NCI-H1436 treated with DMSO at 0.1 percent for 48 hours (cell line): ENCODE data around the gene ELAVL1.
"Not testable (repeated sequence)": the region's sequence is repeated elsewhere in the genome, so short reads cannot be mapped to it uniquely, and the experiment has no call there.

Experiments
- DNase-seq: peaks from one replicate; lab custom pipeline; 2025; lab: John Stamatoyannopoulos, UW

ELAVL1 gene

DNA sequence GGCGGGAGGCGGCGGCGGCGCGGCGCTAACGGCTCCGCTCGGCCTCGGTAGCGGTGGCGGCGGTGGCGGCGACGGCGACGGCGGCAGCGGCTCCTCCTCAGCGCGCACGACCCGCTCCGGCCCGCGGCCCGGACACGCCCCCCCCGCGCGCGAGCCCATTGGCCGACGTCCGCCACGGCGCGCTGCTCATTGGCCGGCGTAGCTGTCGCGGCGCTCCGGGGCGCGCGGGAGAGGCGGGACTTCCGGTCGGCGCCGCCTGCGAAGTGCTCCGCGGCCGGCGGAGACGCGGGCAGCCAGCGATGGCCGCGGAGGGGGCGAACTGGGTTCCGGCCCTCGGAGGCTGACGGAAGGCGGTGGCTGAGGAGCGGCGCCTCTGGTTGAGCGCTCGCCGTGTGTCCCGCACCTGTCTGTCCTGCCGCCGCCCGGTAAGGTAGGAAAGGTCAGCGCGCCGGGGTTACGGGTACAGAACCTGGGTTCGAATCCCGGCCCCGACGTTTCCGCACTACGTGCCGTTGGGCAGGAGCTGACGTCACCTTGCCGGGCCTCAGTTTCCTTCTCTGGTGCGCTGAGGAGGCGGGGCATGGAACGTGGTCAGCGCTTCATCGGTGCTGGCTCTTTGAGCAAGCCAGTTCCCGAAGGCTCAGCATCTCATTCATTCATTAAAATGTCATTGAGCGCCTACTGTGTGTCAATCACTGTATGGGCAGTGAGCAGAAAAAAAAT is at the start of gene ELAVL1:
TSS of gene ELAVL1 (minus strand) at position 108 of the 723 bp plus-strand sequence. CDS start 13,826 bp downstream, outside the sequence.
- DNase-seq: peak; percentile 1

DNA sequence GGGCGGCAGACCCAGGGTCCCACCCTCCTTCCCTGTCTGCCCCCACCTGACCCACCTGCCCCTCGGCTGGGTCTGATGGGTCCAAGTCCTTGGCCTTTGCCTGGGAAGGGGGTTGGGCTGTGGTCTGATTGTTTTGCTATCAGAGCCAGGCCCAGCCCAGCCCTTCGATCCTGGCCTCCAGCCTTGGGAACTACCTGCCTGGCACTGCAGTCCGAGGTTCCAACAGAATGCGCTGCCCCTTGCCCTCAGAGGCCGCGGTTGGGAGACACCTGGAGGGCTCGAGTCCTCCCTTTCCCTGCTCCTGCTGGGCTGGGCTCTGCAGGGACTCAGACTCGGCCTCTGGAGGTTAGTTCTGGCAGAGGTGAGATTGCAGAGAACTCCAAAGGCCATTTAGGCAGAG is 48.7 kb upstream of the ELAVL1 start:
- DNase-seq: no peak

DNA sequence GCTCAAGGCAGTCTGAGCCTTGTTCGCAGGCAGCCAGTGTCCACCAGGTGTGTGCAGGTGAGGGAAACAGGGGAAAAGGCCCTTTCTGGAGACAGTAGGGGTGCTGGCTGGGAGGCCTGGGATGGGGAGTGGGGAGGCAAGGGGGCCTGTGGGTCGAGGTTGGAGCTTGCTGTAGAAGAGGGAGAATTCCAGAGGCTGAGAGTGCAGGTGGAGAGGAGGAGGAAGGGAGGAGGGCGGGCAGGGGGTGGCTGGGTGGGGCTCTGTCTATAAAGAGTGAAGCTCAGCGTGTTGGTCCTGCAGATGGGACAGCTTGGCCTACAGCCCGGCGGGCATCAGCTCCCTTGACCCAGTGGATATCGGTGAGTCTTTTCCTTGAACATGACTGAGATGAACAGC is 47.0 kb upstream of the ELAVL1 start, which contains the start of gene CCL25:
TSS of gene CCL25 (plus strand) at position 297 of the 396 bp plus-strand sequence. CDS start 290 bp downstream, outside the sequence.
- DNase-seq: no peak

DNA sequence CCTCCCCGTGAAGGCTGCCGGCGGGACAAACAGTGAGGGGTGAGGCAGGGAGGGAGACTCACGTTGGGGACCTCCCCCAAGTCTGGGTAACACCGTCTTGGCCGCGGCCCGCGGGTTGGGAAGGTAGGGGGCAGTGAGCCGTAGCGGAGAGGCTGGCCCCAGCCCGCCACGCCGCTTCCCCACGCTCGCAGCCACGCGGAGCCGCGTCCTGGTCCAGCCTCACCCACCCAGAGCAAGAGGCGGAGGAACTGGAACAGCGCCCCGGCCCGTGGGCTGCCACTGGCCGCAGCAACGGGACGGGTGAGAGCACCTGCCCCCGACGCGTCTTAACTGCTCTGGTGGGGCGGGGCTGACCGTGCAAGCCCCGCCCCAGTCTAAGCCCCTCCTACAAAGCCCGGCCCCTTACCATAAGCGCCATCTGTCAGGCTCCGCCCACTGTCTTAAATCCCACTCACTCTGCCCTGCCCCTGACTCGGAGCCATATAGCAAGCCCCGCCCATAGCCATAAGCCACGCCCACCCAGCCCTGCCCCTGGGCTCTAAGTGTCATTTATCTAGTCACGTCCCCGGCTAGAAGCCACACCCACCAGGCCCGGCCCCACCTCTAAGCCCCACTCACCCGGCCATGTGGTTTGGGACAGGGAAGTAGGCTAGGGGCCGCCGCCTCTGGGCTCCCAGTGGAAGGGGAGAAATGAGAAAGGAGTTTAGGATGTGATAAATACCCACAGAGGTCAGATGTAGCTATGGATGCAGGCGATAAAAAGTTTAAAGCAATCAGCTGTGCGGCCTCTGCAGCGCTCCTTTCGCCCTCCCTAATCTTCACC is 45.0 kb upstream of the ELAVL1 start:
- DNase-seq: peak; percentile 88

DNA sequence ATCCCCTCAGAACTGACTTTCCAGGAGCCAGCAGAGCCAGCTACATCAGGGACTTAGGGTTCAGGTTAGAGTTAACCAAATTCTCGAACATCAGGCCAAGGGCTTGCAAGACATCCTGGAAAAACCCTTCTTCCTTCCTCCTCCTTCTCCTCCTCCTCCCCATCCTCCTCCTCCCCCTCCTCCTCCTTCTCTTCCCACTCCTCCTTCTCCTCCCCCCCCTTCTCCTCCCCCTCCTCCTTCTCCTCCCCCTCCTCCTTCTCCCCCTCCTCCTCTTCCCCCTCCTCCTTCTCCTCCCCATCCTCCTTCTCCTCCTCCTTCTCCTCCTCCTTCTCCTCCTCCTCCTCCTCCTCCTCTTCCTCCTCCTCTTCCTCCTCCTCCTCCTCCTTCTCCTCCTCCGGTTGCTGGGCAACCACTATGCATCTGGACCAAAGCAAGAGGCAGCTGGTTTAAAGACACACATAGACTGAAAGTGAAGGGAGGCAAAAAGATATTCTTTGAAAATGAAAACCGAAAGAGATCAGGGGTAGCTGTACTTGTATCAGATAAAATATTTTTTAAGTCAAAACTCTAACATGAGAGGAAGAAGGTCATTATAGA is 41.2 kb upstream of the ELAVL1 start:
- DNase-seq: no peak

DNA sequence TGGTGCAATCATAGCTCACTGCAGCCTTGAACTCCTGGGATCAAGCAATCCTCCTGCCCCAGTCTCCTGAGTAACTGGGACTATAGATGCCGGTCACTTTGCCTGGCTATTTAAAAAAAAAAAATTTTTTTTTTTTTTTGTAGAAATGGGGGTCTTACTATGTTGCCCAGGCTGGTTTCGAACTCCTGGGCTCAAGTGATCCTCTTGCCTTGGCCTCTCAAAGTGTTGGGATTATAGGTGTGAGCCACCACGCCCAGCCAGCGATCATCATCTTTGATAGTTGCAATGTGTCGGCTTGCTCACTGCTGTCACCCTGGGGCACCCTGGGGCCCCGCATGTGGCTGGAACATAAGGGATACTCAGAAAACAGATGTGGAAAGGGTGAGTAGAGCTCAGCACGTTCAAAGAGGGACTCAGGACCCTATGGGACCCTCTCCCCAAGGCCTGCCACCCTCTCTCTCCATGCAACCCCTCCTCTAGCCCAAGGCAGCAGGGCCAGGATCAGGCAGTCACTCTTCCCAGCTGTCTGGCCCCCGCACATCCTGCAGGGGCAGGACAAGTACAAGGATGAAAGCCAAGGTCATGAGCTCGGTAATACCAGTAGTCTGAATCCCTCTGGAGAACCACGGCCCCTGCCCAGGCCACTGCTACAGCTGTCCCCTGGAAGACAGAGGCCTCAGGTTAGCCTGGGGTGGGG is 40.6 kb upstream of the ELAVL1 start:
- DNase-seq: no peak

DNA sequence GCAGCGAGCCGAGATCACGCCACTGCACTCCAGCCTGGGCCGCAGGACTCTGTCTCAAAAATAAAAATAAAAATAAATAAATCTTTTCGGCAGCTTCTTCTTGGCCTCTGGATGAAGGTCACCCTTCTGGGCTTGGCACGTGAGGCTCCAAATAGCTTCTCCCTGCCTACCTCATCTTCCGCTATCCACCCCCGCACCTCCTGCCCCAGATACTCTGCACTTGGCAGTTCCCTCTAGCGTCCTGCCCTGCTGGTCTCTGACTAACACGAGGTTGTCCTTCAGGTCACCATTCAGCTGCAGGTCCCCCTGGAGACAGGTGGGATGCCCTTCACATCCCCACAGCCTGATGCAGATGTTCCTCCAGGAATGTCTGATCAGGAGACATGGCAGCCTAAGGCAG is 38.6 kb upstream of the ELAVL1 start:
- no peak for DNase-seq

DNA sequence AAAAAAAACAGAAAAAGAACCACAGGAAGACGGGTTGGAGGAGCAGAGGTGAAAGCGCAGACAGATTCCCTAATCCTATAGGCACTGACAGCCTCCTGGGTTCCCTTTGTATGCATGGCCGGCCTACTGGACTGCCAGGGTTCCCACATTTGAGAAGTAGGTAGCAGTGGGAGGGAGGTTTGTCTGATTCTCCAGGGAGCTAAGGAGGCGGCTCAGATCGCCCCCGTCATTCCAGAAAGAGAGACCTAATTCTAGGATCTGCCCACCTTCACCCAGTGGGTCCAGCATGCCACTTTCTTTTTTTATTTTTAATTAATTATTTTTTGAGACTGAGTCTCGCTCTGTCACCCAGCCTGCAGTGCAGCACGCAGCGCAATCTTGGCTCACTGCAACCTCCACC is 37.5 kb upstream of the ELAVL1 start:
- DNase-seq: no peak

DNA sequence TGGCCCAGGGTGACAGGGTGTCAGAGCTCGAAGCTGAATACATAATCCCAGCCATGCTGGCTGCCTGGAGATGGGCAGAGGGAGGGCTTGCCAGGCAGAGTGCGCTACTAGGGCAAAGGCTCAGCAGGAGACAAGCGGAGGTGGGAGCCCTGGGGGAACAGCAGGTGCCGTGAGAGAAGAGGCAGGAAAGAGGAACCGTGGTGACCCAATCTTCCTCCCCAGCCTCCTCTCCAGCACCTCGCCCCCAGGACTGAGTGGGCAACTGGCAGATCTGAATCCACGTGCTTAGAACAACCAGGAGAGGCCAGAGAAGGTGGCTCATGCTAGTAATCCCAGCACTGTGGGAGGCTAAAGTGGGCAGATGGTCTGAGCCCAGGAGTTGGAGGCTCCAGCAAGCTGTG is 36.1 kb upstream of the ELAVL1 start:
- no peak for DNase-seq

DNA sequence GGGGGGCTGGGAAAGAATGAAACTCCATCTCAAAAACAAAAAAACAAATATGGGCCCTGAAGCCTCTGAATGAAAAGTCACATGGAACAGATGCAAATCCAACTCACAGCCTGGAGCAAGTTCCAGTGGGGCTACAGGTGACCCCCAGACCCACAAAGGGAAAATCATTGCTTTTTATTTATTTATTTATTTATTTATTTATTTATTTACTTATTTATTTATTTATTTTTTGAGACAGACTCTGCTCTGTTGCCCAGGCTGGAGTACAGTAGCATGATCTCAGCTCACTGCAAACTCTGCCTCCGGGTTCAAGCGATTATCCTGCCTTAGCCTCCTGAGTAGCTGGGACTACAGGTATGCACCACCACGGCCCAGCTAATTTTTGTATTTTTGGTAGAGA is 33.8 kb upstream of the ELAVL1 start:
- DNase-seq: no peak

DNA sequence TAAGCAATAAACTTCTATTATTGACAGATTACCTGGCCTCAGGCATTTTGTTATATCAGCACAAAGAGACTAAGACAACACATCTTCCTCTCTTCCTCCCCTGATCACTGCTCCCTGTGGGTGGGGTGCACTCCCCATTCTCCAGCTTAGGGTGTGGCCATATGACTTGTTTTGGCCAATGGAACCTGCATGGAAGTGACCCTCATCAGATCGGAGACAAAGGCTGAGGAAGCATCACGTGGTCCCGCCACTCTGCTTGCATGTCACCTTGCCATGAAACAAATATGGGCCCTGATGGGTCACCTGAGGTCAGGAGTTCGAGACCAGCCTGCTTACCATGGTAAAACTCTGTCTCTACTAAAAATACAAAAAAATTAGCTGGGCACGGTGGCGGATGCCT is 33.4 kb upstream of the ELAVL1 start:
- no peak for DNase-seq

DNA sequence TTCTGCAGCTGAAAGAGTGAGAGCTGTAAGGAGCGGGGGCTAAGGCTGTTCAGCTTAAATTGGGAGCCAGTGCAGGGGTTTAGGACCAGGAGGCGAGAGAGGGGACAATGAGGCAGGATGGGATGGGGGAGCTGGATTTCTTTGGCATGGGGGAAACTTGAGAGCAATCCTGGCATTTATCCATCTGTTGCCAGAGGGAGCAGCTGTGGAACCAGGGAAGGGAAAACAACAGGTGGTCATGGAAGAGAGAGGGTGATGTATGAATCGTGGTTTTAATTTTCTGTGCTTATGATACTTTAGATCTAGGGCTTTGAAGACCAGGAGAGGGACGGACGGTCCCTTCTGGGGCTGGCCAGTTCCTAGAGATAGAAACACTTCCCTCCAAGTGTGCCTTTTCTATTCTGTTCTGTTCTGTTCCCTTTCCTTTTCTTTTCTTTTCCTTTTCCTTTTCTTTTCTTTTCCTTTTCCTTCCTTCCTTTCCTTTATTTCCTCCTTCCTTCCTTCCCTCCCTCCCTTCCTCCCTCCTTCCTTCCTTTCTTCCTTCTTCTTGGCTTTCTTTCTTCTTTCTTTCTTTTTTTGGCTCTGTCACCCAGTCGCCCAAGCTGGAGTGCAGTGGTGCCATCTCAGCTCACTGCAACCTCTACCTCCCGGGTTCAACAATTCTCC is 31.1 kb upstream of the ELAVL1 start:
- no peak for DNase-seq

DNA sequence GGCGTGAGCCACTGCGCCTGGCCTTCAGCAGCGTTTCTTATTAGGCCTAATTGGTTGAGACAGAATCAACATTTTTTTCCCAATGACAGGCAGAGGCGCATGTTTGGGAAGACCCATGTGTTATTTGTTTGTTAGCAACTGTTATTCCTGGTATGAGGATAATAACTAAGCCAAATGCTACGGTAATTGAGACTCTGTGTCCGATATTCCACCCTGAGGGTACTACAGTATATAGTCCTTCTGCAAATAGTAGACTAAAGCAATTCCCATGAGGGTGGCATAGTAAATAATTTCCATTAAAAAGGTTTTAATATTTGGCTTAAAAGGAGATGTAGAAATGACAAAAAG is 28.7 kb upstream of the ELAVL1 start:
- no peak for DNase-seq

DNA sequence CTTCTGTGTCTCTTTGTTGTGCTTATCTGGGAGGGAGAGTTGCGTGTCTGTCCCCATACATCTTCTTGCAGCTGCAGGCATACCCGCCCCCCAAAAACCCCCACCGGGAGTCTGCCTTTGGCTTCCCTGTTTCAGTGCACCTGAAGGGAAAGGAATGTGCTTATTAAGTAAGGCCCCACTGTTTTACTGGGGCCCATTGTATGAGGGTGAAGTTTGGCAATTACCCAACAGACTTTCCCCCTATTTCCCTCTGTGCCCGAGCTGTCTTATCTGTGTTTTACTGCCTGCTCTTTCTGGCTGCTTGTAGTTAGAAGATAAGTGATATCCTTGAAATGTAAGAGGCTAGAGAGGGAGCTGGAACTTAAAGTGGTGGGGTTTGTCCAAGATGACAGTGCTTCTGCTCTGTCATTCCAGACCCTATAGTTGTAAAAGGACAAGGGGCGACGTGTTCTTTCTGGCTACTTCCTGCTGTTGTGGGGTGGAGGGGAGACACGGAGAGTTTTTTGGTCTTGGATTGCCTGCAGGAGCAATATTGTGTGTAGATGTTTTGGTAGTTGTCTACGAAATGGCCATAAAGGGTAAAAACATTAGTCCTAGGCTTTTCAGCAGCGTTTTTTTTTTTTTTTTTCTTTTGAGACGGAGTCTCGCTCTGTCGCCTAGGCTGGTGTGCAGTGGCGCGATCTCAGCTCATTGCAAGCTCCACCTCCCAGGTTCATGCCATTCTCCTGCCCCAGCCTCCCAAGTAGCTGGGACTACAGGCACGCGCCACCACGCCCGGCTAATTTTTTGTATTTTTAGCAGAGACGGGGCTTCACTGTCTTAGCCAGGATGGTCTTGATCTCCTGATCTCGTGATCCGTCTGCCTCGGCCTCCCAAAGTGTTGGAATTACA is 28.1 kb upstream of the ELAVL1 start:
- DNase-seq: not testable (repeated sequence)

DNA sequence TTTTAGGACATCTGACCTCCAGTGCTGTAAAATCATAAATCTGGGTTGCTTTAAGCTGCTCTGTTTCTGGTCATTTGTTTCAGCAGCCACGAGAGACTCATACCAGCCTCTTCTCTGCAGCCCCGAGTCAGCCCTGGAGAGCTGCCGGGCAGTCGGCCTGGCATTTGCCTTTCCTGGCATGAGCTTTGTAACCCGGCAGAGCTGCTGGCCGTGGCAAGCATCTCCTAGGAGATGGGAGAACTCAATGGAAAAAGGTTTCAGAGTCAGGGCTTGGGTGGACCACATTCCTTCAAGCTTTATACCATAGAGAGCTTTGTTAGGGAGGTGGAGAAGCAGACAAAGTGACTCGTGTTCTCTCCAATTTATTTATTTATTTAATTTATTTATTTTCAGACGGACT is 25.5 kb upstream of the ELAVL1 start:
- DNase-seq: no peak

DNA sequence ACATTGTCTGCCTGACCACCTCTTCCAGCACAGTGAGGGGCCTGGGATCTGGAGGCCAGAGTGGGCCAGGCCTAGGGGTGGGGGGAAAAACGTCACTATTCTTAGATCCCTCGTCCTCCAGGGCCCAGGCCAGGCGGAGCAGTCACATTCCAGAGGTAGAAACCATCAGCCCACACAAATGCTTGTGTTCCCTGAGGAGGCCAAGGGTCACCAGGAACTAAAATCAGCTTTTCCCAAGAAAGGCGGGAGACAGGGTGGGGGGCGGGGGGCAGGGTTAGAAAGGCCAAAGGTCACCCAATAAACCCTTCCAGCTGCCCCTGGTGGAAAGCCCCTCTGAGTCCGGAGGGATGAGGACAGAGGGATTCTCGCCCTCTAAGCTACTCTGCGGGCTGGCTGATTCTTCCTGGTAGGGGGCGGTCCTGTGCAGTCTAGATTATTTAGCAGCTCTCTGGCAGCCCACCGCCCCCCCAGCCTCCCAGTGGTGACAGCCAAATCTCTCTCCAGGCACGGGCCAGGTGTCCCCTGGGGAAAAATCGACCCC is 23.6 kb upstream of the ELAVL1 start:
- no peak for DNase-seq

DNA sequence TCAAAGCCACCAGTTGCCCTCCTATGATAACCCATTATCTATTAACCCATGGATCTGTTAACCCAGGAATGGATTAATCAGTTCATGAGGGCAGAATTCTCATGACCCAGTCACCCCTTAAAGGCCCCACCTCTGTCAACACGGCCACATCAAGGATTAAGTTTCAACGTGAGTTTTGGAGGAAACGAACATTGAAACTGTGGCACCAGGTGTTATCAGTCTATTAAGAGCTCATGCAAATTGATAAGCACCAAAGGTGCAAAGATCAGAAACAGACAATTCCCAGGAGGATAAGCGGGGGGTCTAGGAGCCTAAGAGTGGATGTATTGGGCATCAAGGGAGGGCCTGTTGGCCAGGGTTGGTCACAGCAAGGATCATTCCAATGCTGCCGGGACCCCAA is 19.9 kb upstream of the ELAVL1 start:
- DNase-seq: no peak

DNA sequence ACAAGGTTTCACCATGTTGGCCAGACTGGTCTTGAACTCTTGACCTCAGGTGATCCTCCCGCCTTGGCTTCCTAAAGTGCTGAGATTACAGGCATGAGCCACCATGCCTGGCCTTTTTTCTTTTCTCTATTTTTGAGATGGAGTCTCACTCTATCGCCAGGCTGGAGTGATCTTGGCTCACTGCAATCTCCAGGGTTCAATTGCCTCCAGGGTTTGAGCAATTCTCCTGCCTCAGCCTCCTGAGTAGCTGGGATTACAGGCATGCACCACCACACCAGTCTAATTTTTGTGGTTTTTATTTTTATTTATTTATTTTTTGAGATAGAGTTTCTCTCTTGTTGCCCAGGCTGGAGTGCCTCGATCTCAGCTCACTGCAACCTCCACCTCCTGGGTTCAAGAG is 18.8 kb upstream of the ELAVL1 start:
- DNase-seq: not testable (repeated sequence)

DNA sequence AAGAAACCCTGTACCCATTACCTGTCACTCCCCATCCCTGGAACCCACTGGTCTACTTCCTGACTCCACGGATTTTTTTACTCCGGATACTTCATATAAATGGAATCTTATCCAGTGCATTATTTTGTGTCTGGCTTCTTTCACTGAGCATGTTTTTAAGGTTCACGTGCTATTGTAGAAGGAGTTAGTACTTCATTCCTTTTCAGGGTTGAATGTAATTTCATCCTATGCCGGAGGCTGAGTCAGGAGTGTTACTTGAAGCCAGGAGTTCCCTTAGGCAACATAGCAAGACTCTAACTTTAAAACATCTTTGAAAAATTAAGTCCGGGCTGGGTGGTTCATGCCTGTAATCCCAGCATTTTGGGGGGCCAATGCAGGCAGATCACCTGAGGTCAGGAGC is 17.9 kb upstream of the ELAVL1 start:
- no peak for DNase-seq

DNA sequence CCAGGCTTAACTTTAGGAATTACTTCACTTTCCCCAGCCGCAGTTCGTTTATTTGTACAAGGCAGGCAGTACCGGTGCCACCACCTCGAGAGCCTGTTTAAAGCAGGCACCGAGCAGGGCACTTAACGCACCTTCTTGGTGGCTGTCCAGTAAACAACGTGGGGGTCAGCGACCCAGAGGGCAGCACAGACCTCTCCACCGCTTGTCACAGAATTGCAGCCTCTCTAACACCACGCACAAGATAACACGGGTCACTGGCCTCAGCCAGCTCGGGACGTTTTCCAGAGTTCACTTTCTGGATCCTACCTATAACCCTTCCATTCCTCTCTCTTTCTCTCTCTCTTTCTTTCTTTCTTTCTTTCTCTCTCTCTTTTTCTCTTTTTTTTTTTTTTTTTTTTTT is 16.8 kb upstream of the ELAVL1 start:
- no peak for DNase-seq

DNA sequence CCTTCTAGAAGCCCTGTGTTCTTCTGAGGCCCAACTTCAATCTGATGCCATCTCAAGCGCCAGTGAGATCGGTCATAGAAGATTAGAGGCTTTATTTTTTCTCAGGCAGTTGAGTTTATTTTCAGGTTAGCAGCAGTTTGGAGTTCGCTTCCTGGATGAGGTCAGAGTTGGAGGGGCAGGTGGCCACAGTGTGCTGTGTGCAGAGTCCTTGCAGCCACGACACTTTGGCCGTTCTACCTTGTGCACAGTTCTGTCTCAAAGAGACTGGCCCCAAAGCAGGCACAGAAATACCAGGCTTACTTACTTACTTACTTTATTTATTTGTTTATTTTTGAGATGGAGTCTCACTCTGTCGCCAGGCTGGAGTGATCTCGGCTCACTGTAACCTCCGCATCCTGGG is 15.9 kb upstream of the ELAVL1 start:
- no peak for DNase-seq
